HG02763 (cell line): ENCODE data around the gene DLST.

Experiments
- ATAC-seq: cut with Tn5 transposase; IDR thresholded peaks from one replicate; pipeline ENCODE4 v1.9.1; 2021; ENCODE audit warnings: mild to moderate bottlenecking, moderate library complexity; ENCODE audit not compliant: unreplicated experiment

DLST gene

GRCh38 chr14:74952697-74953484, 71.2 kb downstream of the DLST start:
- no peak for ATAC-seq
